GM12878 (cell line): ENCODE measurements around the gene B3GNT3.

Experiments
- BHLHE40 ChIP-seq, 2 experiments: fragments of 450-650 bp in 1 of 2; IDR thresholded peaks; 2 replicates each; pipeline ENCODE4 v1.6.1; 2011 to 2017; ENCODE audit warnings: low read depth in 2 of 2, borderline replicate concordance in 1 of 2, improper control_type of control experiment in 1 of 2, low read length in 1 of 2, mild to moderate bottlenecking in 1 of 2
- CEBPB ChIP-seq, 2 experiments: fragments of 150-350 bp in 1 of 2; IDR thresholded peaks; 2 replicates each; pipeline ENCODE4 v1.6.1; 2012 to 2014; ENCODE audit warnings: low read depth in 2 of 2, low read length in 2 of 2, borderline replicate concordance in 1 of 2, inconsistent platforms in 1 of 2
- IRF3 ChIP-seq: fragments of 450-650 bp; IDR thresholded peaks from 2 replicates; pipeline ENCODE4 v1.6.1; 2014; ENCODE audit warnings: mild to moderate bottlenecking
- MYC ChIP-seq: IDR thresholded peaks from 2 replicates; pipeline ENCODE4 v1.6.1; 2011; ENCODE audit warnings: mild to moderate bottlenecking, low read length, moderate library complexity, inconsistent platforms; ENCODE audit not compliant: insufficient read depth, insufficient replicate concordance, insufficient read length, severe bottlenecking
- TAF1 ChIP-seq: IDR thresholded peaks from 2 replicates; pipeline ENCODE4 v1.6.1; 2011; ENCODE audit warnings: mild to moderate bottlenecking, low read depth, low read length, borderline replicate concordance
- TF ChIP-seq, protein P1 (sequence below), 3 experiments: IDR thresholded peaks in 2 of 3; conservative IDR thresholded peaks in 1 of 3; 2 replicates each; pipeline ENCODE4 v1.5.1; 2011; ENCODE audit warnings: low read depth in 3 of 3, low read length in 3 of 3, mild to moderate bottlenecking in 3 of 3, control low read depth in 2 of 3, moderate library complexity in 2 of 3, inconsistent platforms in 1 of 3, mixed read lengths in 1 of 3; ENCODE audit not compliant: control insufficient read depth in 2 of 3, insufficient read depth in 1 of 3; ENCODE audit errors: extremely low read depth in 1 of 3

GRCh38 chr19:17848595-17849292, 53.8 kb downstream of the B3GNT3 start:
- TF ChIP-seq IRF3 (no peak), CEBPB (IDR thresholded peaks at IDR 0.05; ENCODE audit: borderline replicate concordance in 1 of 2, low read depth in 2 of 2, low read length in 2 of 2) (no peak), TAF1 (no peak), MYC (no peak), BHLHE40 (IDR thresholded peaks at IDR 0.05; ENCODE audit: borderline replicate concordance in 1 of 2, low read depth in 2 of 2, low read length in 1 of 2) (no peak)
- TF ChIP-seq, protein P1, sequence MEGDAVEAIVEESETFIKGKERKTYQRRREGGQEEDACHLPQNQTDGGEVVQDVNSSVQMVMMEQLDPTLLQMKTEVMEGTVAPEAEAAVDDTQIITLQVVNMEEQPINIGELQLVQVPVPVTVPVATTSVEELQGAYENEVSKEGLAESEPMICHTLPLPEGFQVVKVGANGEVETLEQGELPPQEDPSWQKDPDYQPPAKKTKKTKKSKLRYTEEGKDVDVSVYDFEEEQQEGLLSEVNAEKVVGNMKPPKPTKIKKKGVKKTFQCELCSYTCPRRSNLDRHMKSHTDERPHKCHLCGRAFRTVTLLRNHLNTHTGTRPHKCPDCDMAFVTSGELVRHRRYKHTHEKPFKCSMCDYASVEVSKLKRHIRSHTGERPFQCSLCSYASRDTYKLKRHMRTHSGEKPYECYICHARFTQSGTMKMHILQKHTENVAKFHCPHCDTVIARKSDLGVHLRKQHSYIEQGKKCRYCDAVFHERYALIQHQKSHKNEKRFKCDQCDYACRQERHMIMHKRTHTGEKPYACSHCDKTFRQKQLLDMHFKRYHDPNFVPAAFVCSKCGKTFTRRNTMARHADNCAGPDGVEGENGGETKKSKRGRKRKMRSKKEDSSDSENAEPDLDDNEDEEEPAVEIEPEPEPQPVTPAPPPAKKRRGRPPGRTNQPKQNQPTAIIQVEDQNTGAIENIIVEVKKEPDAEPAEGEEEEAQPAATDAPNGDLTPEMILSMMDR (IDR thresholded peaks at IDR 0.05 in 2 of 3, conservative IDR thresholded peaks at IDR 0.05 in 1 of 3; ENCODE audit: control insufficient read depth in 2 of 3, extremely low read depth in 1 of 3, insufficient read depth in 1 of 3, low read depth in 3 of 3, low read length in 3 of 3): no peak
